Fibroblast of pulmonary artery (primary cell): ENCODE measurements around the gene ENOSF1.

Source experiments
- DNase-seq: peaks from one replicate; pipeline ENCODE4 v3.0.0-alpha.2; 2010; ENCODE audit warnings: low read depth
- H3K4me3 ChIP-seq: replicated peaks from 2 replicates; pipeline ENCODE4 v1.5.1; 2011; ENCODE audit warnings: low read depth, mild to moderate bottlenecking, control low read depth, low read length, moderate library complexity
- TF ChIP-seq, protein P1 (sequence below): IDR thresholded peaks from 2 replicates; pipeline ENCODE4 v1.5.1; 2011; ENCODE audit warnings: mild to moderate bottlenecking, control low read depth, low read length, inconsistent platforms; ENCODE audit errors: missing control alignments

ENOSF1 gene

DNA sequence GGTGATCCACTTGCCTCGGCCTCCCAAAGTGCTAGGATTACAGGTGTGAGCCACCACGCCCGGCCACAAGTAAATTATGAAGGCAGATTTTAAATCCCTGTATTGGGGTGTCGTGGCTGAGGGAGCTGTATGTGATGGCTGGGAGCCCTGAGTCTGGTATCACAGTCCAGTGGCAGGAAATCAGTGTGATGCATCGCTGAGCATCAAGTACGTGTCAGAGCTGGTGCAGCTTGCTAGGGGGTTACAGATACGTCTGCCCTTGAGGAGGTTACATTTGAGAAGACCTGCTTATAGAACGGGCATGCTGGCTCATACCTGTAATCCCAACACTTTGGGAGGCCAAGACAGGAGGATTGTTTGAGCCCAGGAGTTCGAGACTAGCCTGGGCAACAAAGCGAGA lies 4.3 kb downstream of the ENOSF1 start:
- TF ChIP-seq, protein P1, sequence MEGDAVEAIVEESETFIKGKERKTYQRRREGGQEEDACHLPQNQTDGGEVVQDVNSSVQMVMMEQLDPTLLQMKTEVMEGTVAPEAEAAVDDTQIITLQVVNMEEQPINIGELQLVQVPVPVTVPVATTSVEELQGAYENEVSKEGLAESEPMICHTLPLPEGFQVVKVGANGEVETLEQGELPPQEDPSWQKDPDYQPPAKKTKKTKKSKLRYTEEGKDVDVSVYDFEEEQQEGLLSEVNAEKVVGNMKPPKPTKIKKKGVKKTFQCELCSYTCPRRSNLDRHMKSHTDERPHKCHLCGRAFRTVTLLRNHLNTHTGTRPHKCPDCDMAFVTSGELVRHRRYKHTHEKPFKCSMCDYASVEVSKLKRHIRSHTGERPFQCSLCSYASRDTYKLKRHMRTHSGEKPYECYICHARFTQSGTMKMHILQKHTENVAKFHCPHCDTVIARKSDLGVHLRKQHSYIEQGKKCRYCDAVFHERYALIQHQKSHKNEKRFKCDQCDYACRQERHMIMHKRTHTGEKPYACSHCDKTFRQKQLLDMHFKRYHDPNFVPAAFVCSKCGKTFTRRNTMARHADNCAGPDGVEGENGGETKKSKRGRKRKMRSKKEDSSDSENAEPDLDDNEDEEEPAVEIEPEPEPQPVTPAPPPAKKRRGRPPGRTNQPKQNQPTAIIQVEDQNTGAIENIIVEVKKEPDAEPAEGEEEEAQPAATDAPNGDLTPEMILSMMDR, result no peak

DNA sequence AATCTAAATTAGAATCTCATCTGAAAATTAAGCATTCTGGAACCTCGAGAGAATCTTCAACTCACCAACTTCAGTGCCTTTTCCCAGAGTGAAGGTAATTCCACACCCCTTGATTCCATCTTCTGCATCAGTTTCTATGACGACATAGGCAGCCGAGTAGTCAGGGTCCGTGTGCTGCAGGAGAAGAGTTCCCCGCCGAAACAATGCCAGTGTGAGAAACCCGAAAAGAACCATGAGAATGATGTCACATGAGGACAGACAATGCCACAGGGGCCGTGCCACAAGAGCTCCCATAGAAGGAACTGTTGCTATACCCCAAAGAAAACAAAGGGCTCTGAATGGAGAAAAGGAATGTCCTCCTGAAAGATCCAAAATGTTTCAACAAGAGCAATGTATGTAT lies 6.0 kb downstream of the ENOSF1 start:
- no peak for DNase-seq
- no peak overlapping the region for H3K4me3 ChIP-seq
- TF ChIP-seq, protein P1, result no peak

More for the DNA sequence above, 4.3 kb downstream of the ENOSF1 start:
- no peak overlapping the region for H3K4me3 ChIP-seq
- no peak for DNase-seq

DNA sequence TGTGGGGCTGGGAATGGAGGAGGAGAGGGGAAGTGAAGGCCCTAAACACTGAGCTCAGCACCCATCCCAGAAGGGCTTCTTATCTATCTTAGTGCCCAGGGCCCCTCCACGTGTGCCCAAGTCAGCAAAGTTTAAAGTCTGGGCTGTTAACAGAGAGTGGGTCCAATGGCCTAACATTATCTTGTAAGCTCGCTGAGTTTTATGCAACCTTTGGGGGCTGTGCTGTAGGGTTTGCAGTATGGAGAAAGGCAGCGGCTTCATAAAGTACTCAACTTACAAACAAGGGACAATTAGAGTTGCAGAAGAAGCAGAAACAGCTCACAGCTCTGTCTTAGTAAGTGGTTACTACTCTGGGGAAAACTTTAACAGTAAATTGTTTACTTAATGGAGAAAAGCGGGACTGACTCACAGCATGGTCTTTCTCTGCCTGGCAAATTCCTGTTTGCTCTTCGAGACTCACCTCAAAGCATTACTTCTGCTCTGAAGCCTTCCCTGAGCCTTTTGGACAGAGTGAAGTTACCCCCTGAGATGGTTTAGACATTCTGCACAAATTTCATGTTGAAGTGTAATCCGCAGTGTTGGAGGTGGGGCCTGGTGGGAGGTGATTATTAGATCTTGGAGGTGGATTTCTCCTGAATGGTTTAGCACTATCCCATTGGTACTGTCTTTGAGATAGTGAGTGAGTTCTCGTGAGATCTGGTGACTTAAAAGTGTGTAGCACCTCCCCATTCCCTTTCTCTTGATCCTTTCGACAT lies 9.0 kb downstream of the ENOSF1 start:
- TF ChIP-seq, protein P1, result no peak
- DNase-seq, result peak; percentile 32
- H3K4me3 ChIP-seq, result no peak overlapping the region

GRCh38 chr18:697800-698199 lies 14.6 kb downstream of the ENOSF1 start:
- no peak overlapping the region for H3K4me3 ChIP-seq
- TF ChIP-seq, protein P1, result no peak
- no peak for DNase-seq

DNA sequence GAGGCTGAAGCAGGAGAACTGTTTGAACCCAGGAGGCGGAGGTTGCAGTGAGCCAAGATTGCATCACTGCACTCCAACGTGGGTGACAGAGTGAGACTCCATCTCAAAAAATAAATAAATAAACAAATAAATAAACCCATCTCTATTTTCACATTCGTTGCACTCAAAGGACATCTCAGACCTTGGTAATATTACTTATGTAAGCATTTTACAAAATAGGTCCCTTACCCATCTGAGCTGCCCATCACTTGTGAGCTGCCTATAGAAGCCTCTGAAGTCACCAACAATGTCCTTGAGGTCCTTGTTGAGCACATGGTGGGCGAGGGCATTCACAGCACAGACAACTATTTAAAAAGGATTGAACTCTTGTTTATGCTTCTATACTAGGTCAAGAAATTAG lies 15.4 kb downstream of the ENOSF1 start:
- H3K4me3 ChIP-seq, result no peak overlapping the region
- DNase-seq, result no peak
- TF ChIP-seq, protein P1, result no peak

DNA sequence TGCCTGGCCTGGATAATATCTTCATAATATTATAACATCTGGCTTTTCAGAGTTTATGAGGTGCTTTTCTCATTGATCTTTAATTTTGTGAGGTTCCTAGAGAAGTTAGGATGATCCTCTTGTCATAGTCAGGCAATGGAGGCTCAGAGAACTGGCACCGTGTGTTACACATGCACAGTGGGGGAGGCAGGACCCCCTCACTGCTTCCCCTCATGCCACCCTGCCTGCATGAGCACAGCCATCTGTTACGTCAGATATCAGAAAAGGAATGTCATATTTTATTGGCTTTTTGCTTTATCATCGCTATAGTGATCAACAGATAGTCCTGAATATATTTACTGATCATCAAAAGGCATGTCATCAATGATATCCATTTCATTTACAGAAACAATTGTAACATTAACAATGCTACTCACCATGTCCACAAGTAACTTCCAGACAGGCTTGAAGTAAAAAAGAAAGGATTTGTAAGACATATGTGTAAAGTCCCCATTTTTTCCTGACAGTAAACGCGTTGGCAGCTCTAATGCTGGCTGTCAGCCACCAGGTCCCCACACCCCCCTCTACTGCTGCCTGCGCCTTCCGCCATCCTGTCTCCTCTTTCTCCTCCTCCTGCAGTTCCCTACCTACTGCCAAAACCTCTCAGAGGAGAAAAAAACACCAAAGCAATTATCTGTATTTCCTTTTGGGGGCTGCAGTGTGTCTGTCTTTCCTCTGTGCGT lies 18.8 kb downstream of the ENOSF1 start:
- DNase-seq, result no peak
- TF ChIP-seq, protein P1, result no peak
- H3K4me3 ChIP-seq, result no peak overlapping the region
